Measurements from ENCODE around the gene KRT7. TPM values are rescaled to one million over a fixed set of nuclear protein-coding genes. Genes with fewer than 3 reads are reported as not detected.

KRT7 gene
- total RNA-seq, 1 donor from 2014 or later, result 1,355 TPM

DNA sequence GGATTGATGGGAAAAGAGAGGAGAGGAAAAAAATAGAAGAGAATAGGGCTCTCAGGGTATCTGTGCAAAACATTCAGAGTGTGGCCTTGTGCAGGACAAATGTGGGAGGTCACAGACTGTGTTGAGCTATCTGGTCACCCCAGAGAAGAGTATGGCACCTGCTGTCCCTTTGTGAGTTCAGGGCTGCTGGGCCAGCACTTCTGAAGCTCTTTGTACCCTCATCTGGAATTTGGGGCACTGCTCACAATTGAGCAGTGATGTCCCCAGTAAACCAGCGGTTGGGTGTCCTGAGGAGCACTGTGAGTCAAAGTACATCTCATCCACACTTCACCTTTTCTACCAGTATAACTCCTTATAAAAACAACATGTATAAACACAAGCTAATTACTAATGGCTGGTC lies 60.9 kb downstream of the KRT7 start:
- H3K4me3 ChIP-seq (ENCODE audit: low read depth, low read length), result no peak overlapping the region
- no peaks in the 10 kb centered on the region for H3K36me3 ChIP-seq (ENCODE audit: control insufficient read depth, insufficient read depth, low read length)
- no peak for DNase-seq (ENCODE audit: low read depth)
- TF ChIP-seq, protein P1, sequence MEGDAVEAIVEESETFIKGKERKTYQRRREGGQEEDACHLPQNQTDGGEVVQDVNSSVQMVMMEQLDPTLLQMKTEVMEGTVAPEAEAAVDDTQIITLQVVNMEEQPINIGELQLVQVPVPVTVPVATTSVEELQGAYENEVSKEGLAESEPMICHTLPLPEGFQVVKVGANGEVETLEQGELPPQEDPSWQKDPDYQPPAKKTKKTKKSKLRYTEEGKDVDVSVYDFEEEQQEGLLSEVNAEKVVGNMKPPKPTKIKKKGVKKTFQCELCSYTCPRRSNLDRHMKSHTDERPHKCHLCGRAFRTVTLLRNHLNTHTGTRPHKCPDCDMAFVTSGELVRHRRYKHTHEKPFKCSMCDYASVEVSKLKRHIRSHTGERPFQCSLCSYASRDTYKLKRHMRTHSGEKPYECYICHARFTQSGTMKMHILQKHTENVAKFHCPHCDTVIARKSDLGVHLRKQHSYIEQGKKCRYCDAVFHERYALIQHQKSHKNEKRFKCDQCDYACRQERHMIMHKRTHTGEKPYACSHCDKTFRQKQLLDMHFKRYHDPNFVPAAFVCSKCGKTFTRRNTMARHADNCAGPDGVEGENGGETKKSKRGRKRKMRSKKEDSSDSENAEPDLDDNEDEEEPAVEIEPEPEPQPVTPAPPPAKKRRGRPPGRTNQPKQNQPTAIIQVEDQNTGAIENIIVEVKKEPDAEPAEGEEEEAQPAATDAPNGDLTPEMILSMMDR (IDR thresholded peaks at IDR 0.05; ENCODE audit: insufficient read depth, low read length, poor library complexity, severe bottlenecking), result no peak
- peaks cover 14% of the 10 kb centered on the region for H3K27me3 ChIP-seq (ENCODE audit: control insufficient read depth, insufficient read depth, low read length)

DNA sequence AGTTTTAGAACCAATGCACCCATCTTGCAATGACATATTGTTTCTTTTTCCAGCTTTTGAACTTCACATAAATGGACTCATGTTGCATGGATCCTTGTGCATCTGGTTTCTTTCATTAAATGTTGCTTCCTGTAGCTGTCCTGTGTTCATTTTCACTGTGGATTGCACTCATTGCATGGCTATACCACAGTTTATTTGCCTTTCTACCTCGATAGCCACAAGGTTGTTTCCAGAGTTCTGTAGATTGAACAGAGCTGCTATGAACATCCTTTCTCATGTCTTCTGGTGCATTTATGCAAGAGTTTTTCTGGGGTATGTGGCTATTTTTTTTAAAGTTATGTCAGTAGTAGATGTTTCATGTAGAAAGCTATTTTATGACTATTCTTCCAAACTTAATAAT lies 61.8 kb downstream of the KRT7 start:
- DNase-seq (ENCODE audit: low read depth), result no peak
- TF ChIP-seq, protein P1 (IDR thresholded peaks at IDR 0.05; ENCODE audit: insufficient read depth, low read length, poor library complexity, severe bottlenecking), result no peak
- peaks cover 14% of the 10 kb centered on the region for H3K27me3 ChIP-seq (ENCODE audit: control insufficient read depth, insufficient read depth, low read length)
- no peaks in the 10 kb centered on the region for H3K36me3 ChIP-seq (ENCODE audit: control insufficient read depth, insufficient read depth, low read length)
- H3K4me3 ChIP-seq (ENCODE audit: low read depth, low read length), result no peak overlapping the region

DNA sequence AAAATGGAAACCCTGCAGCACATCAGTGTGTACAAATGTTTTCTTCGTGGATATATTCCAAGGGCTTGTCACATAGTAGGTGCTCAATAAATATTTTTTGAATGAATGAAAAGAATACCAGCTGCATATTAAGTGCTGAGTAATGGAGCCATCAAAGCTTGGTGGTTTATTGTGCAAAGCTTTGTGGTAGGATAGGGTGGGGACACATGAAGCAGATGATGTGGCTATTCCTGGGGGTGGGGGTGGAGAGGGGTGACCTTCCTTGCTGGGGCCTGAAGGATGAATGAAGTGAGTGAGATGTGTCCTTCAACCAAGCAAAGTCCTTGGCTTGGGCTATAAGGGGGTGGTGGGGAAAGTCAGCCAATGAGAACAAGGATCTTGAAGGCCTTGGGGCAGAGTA lies 62.6 kb downstream of the KRT7 start:
- DNase-seq (ENCODE audit: low read depth), result no peak
- Histone ChIP-seq H3K27me3 (ENCODE audit: control insufficient read depth, insufficient read depth, low read length) (peaks cover 14% of the 10 kb centered on the region), H3K4me3 (ENCODE audit: low read depth, low read length) (no peak overlapping the region), H3K36me3 (ENCODE audit: control insufficient read depth, insufficient read depth, low read length) (no peaks in the 10 kb centered on the region)
- TF ChIP-seq, protein P1 (IDR thresholded peaks at IDR 0.05; ENCODE audit: insufficient read depth, low read length, poor library complexity, severe bottlenecking), result no peak

DNA sequence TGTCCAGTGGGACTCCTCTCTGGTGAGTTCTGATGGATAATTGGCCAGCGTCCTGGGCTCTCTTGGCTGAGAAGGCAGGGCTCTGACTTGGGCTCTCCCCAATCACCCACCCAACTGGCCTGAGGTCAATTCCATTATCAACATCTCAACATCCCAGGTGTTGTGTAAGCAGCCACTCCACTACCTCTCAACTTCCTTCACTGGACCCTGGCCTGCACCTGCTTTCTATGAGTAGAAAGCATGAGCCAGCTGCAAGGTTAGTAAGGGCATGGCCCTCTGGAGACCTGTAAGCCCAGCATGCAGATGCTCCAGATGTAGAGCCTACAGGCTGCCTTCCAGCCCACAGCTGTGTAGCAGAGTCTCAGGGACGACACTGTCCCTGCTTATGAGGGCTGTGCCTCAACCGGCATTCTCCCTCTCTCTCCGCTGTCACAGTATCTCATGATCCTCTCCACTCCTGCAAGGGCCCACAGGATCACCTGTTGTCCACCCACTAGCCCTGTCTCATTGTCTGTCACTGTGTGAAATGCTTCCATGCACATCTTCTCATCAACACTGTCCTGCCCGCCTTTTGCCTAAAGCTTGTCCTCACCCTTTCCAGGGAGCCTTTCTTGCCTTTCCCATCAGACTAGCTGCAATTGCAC lies 63.7 kb downstream of the KRT7 start:
- DNase-seq (ENCODE audit: low read depth), result no peak
- TF ChIP-seq, protein P1 (IDR thresholded peaks at IDR 0.05; ENCODE audit: insufficient read depth, low read length, poor library complexity, severe bottlenecking), result no peak
- Histone ChIP-seq H3K36me3 (ENCODE audit: control insufficient read depth, insufficient read depth, low read length) (no peaks in the 10 kb centered on the region), H3K4me3 (ENCODE audit: low read depth, low read length) (no peak overlapping the region), H3K27me3 (ENCODE audit: control insufficient read depth, insufficient read depth, low read length) (peaks cover 8% of the 10 kb centered on the region)

Other genes starting within 250 kb of the KRT7 start
- gene TAMALIN, start 226.3 kb upstream of the KRT7 start, total RNA-seq, result 3.4 and 5.1 TPM in 2 replicates
- 9.2 and 11.2 TPM in 2 replicates for gene NR4A1, start 181.8 kb upstream of the KRT7 start, total RNA-seq
- gene ATG101, start 163.3 kb upstream of the KRT7 start, total RNA-seq, result 77.8 and 83.1 TPM in 2 replicates
- gene SMIM41, start 153.5 kb upstream of the KRT7 start, total RNA-seq, result 0.34 TPM in 1 of 2 replicates, not detected in the other
- gene KRT80, start 41.2 kb upstream of the KRT7 start, total RNA-seq, result 18.5 and 19.4 TPM in 2 replicates
- 6.9 and 9.2 TPM in 2 replicates for gene KRT86, start 41.4 kb downstream of the KRT7 start, total RNA-seq
- gene KRT81, start 58.3 kb downstream of the KRT7 start, total RNA-seq, result 239 and 244 TPM in 2 replicates
- gene KRT83, start 88.2 kb downstream of the KRT7 start, total RNA-seq, result not detected in 2 replicates
- gene KRT85, start 134.2 kb downstream of the KRT7 start, total RNA-seq, result not detected in 2 replicates
- not detected in 2 replicates for gene KRT84, start 152.4 kb downstream of the KRT7 start, total RNA-seq
- not detected in 2 replicates for gene KRT82, start 173.1 kb downstream of the KRT7 start, total RNA-seq
- gene KRT75, start 201.1 kb downstream of the KRT7 start, total RNA-seq, result not detected in 2 replicates
- gene KRT6B, start 218.9 kb downstream of the KRT7 start, total RNA-seq, result not detected in 2 replicates
- not detected in 2 replicates for gene KRT6C, start 240.6 kb downstream of the KRT7 start, total RNA-seq

Data from kidney epithelial cell (primary cell).